Amniotic epithelial cell (primary cell): Measurements from ENCODE around the gene INSIG1.

Source experiments
- DNase-seq: peaks from one replicate; pipeline ENCODE4 v3.0.0-alpha.2; 2010; ENCODE audit warnings: low read depth

Gene INSIG1

DNA sequence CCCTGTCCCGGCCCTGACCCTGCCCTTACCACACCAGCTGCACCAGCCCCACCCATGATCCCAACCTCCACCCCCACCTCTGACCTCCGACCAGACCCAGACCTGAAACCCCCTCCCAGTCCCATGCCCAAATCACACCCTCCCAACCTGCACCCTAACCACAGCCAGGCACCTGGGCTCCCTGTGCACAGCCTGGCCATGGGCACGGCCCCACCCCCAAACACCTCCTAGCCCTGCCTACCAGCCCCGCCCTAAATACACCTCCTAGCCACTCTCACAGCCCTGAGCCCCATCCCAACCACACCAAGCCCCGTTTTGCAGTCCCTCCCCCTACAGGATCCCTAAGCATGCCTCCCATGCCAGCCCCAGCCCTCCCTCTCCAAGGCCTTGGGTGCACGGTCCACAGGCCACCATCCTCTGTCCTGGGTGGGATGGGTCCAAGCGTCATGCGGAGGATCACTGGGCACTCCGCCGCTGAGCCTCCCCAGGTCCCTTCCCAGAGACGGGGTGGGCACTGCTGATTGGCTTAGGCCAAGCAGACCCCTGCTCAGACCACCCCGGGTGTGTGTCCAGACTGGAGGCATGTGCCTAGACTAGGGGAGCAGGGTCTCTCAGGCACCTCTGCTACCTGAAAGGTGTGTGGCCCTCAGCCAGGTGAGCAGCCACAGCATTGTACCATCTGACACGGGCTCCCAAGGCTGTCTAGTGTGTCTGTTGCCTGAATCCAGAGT lies 30.1 kb downstream of the INSIG1 start:
- DNase-seq: no peak

DNA sequence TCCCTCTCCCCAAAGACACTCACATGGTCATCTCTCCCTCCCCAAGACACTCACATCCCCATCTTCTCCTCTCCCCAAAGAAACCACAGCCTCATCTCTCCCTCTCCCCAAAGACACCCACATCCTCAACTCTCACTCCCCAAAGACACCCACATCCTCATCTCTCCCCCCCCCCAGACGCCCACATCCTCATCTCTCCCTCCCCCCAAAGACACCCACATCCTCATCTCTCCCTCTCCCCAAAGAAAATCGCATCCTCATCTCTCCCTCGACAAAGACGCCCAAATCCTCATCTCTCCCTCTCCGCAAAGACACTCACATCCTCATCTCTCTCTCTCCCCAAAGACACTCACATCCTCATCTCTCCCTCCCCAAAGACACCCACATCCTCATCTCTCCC lies 31.5 kb downstream of the INSIG1 start:
- no peak for DNase-seq

GRCh38 chr7:155331396-155331795 lies 33.7 kb downstream of the INSIG1 start:
- DNase-seq: no peak

GRCh38 chr7:155333346-155334234 lies 35.9 kb downstream of the INSIG1 start:
- no peak for DNase-seq

- DNase-seq: no peak
Observed at GRCh38 chr7:155336812-155337602, 39.3 kb downstream of the INSIG1 start.

DNA sequence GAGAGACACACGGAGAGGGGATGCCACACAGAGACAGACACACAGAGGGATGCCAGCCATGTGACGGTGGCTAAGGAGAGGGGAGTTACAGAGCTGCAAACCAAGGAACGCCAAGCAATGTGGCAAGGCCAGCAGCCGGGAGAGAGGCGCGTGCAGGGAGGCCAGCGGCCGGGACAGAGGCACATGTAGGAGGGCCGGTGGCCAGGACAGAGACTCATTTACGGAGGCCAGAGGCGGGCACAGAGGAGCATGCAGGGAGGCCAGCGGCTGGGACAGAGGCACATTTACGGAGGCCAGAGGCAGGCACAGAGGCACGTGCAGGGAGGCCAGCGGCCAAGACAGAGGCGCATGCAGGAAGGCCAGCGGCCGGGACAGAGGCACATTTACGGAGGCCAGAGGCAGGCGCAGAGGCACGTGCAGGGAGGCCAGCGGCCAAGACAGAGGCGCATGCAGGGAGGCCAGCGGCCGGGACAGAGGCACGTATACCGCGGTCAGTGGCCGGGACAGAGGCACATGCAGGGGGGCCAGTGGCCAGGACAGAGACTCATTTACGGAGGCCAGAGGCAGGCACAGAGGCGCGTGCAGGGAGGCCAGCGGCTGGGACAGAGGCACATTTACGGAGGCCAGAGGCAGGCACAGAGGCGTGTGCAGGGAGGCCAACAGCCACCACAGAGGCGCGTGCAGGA lies 40.4 kb downstream of the INSIG1 start:
- no peak for DNase-seq

GRCh38 chr7:155338632-155339320 lies 41.1 kb downstream of the INSIG1 start:
- DNase-seq: no peak

GRCh38 chr7:155339474-155339873 lies 41.8 kb downstream of the INSIG1 start:
- no peak for DNase-seq

DNA sequence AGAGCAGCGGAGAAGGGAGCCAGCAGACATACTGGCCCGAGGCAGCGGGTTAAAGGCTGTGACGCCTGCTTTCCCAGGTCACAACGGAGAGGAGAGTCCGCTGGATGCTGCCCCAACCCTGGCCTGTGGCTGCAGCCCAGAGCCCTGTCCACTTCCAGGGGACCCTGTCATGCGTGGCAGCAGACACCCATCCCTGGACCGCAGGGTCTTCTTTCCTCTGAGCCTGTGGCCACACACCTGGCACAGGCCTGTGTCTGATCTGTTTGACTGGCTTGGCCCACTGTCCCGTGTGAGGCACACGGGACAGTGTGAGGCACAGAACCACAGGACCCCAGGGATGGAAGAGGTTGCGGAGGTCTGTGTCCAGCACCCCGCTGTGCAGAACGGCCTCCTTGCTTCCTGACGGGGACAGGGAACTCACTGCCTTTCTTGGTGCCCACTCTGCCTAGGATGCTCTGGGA lies 42.4 kb downstream of the INSIG1 start:
- no peak for DNase-seq

DNA sequence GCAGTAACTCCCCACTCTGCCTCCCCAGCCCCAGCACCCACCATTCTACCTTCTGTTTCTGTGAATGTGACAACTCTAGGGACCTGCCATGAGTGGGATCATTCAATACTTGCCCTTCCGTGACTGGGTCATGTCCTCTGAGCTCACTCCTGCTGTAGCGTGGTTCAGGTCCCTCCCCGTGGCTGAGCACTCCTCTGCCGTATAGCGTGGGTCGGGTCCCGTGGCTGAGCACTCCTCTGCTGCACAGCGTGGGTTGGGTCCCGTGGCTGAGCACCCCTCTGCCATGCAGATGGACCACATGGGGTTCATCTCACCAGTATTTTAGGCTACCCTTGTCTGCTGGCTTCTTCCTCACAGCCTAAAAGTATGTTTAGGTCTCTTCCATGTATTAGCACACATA lies 43.0 kb downstream of the INSIG1 start:
- no peak for DNase-seq

GRCh38 chr7:155341463-155341983 lies 43.8 kb downstream of the INSIG1 start:
- no peak for DNase-seq

- DNase-seq: no peak
Observed at GRCh38 chr7:155342313-155342712, 44.6 kb downstream of the INSIG1 start.

- DNase-seq: no peak
Observed at GRCh38 chr7:155343150-155343549, 45.5 kb downstream of the INSIG1 start.

GRCh38 chr7:155343661-155344121 lies 46.0 kb downstream of the INSIG1 start:
- no peak for DNase-seq

DNA sequence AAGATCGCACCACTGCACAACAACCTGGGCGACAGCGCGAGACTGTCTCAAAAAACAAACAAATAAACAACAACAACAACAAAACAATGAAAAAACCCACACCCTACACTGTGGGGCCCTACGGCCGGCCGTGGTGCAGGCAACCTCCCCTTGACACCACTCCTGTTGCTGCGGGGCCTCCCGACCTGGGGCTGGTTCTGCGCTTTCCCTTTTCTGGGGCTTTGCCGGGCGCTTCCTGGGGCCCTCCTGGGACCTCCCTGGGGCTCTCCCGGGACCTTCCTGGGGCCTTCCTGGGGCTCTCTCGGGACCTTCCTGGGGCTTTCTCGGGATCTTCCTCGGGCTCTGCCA lies 46.6 kb downstream of the INSIG1 start:
- DNase-seq: no peak

GRCh38 chr7:155344618-155345433 lies 47.1 kb downstream of the INSIG1 start:
- DNase-seq: peak; percentile 26

DNA sequence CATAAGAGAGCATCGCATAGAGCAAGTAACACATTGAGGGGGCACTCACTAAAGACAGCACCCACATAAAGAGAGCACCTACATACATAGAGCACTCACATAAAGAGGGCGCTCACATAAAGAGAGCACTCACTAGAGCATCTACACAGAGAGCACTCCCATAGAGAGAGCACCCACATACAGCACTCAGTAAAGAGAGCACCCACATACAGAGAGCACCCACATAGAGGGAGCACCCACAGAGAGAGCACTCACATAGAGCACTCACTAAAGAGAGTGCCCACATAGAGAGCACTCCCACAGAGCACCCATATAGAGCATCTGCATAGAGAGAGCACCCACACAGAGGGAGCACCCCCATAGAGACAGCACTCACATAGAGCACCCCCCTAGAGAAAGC lies 47.8 kb downstream of the INSIG1 start:
- no peak for DNase-seq

- no peak for DNase-seq
Observed at GRCh38 chr7:155346285-155346684, 48.6 kb downstream of the INSIG1 start.

DNA sequence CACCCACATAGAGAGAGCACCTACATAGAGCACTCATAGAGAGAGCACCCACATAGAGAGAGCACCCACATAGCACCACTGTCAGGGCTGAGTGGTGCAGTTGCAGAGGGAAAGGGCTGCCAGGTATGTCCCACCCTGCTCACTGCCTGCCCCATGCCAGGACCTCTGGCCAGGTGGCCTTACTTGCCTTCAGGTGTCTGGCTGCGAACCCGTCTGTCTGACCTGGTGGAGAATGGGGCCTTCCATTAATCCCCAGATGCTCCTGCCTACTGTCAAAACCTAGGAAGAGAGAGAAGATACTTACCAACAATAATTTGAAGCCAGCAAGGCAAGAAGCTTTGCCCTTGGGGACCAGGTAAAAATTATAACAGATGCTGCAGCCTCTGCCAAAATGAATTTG lies 51.1 kb downstream of the INSIG1 start:
- no peak for DNase-seq
